HK-2 (cell line): ENCODE measurements around the gene CEP57.
"Not testable (repeated sequence)": the region's sequence is repeated elsewhere in the genome, so short reads cannot be mapped to it uniquely, and the experiment has no call there.

Experiments
- DNase-seq: peaks from one replicate; pipeline ENCODE4 v3.0.0-alpha.2; 2018; ENCODE audit not compliant: unreplicated experiment

Gene CEP57

DNA sequence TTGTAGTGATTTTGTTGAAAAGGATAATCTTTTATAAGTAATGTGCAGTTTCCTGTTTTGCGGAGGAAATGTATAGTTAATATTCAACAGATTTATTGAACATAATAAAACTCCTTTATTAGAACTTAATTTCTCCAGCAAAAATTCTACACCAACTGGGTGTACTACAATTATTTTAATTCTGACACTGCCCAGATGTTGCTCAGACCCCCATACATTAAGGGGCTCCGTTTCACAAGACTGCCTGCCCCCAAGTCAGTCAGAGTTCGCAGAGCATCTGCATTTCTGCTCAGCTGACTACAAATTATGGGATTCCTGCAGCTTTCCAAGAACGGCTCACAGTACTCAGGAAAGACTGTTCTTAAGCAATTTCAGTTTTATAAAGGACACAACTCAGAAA is 6.2 kb downstream of the CEP57 start:
- no peak for DNase-seq

GRCh38 chr11:95799546-95799945 is 9.2 kb downstream of the CEP57 start:
- no peak for DNase-seq

GRCh38 chr11:95800438-95800837 is 10.1 kb downstream of the CEP57 start:
- DNase-seq: no peak

- DNase-seq: no peak
These were observed 12.5 kb downstream of the CEP57 start for GRCh38 chr11:95802806-95803205.

- no peak for DNase-seq
These were observed 13.7 kb downstream of the CEP57 start for GRCh38 chr11:95803973-95804372.

- no peak for DNase-seq
These were observed 15.6 kb downstream of the CEP57 start for GRCh38 chr11:95805869-95806268.

- DNase-seq: not testable (repeated sequence)
These were observed 16.2 kb downstream of the CEP57 start for GRCh38 chr11:95806464-95806863.

DNA sequence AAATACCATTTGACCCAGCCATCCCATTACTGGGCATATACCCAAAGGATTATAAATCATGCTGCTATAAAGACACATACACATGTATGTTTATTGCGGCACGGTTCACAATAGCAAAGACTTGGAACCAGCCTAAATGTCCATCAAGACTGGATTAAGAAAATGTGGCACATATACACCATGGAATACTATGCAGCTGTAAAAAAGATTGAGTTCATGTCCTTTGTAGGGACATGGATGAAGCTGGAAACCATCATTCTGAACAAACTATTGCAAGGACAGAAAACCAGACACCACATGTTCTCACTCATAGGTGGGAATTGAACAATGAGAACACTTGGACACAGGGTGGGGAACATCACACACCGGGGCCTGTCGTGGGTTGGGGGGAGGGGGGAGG is 20.8 kb downstream of the CEP57 start:
- DNase-seq: not testable (repeated sequence)

DNA sequence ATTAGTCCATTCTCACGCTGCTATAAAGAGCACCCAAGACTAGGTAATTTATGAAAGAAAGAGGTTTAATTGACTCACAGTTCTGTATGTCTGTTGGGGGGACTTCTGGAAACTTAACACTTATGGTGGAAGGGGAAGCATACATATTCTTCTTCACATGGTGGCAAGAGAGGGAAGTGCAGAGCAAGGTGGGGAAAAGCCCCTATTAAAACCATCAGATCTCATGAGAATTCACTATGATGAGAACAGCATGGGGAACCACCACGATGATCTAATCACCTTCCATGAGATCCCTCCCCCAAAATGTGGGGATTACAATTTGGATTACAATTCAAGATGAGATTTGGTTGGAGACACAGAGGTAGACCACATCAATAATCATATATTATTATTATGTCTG is 25.7 kb downstream of the CEP57 start:
- no peak for DNase-seq

DNA sequence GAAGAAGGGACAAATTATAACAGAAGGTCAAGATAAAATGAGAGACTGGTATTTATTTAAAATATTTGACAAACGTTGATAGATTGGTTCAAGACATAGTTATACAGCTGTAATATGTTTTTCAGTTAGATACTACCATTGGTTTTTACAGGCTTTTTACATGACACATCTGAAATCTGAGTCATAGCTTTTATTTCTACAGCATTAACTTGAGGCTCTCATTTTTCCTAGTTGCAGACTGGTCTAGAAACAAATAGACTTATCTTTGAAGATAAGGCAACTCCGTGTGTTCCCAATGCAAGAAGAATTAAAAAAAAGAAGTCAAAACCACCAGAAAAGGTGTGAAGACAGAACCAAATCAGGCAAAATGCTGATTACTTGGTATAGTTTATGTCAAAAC is 31.3 kb downstream of the CEP57 start:
- no peak for DNase-seq

DNA sequence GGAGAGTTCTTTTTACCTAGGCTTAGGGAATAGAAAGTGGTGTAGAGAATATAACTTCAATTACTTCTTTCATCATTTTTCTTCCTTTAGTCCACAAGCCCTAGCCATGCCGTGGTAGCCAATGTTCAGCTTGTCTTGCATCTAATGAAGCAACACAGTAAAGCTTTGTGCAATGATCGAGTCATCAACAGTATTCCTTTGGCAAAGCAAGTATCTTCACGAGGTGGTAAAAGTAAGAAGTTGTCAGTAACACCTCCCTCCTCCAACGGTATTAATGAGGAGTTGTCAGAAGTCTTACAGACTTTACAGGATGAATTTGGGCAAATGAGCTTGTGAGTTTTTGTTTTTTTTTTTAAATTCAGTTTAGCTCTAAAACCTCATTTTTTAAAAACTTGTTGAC is 37.4 kb downstream of the CEP57 start:
- no peak for DNase-seq

DNA sequence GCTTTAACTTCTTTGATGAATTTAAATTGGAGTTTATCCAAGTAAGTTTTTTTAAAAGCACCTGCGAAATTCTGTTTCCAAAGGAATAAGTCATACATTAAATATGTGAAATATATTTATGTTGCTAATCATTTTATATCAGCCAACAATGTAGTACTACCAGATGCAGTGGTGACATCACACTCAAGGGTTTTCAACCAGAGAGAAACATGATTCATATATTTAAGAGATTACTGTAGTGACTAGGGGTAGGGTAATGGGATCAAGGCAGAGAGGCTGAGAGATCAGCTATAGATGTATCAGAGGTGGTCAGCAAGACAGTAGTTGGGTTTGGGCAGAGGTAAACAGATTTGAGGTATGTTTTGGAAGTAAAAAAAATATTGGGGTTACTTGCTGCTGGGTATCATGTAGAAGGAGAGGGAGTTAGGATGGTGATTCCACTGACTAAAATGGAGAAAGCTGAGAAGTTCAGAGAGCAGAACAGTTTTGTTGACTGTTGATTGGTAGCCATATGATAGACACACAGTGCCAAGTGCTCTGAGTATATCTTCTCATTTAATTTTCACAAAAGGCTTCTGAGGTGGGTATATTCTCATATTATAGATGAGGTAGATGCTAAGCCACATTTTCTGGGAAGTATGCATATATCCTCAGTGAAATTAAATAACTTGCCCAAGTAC is 39.4 kb downstream of the CEP57 start:
- no peak for DNase-seq

DNA sequence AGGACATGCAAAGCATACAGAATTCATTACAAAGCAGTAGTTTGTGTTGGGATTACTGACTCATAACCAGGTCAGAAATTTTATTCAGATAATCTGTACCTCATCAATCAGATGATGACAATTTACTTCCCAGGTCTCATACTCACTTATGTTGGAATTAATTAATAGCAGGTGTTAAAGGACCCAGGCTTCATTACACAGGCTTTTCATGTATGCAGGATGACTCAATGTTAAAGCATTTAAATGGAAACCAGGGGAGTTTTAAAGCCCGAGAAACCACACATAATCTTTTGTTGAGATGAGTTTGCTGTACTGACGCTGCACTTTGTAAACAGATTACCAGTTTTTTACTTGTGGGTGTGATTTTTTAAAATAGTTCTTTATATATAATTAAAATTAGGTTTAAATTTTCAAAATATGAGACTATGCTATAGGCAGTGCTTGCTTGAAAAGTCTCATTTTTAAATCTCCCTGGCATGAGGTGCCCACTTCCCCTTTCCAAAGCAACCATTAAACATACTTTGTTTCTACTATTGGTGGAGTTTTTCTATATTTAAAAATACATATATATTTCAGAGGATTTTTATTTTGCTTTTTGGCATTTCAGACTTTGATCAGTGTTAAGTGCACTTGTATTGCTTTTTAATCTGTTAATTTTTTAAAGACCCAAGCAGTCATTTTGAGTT is 41.0 kb downstream of the CEP57 start:
- DNase-seq: no peak

DNA sequence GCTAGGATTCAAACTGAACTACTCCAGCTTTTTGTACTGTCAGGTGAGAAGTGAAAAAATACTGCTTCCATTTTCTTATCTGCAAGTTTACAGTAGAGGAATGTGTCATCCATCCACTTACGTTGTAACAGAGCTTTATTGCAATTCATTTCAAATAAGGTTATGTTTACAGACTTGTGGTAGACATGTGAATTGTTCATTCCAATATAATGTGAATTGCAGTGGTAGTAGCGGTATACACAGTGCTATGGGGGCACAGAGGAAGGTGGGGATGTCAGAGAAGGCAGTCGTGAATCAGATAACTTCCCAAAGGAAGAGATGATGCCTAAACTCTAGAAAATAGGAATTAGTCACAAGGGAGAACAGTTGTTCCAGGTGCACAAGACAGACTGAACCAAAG is 42.5 kb downstream of the CEP57 start:
- no peak for DNase-seq

- no peak for DNase-seq
These were observed 43.1 kb downstream of the CEP57 start for GRCh38 chr11:95833378-95833777.

- DNase-seq: no peak
These were observed 45.1 kb downstream of the CEP57 start for GRCh38 chr11:95835351-95835750.

DNA sequence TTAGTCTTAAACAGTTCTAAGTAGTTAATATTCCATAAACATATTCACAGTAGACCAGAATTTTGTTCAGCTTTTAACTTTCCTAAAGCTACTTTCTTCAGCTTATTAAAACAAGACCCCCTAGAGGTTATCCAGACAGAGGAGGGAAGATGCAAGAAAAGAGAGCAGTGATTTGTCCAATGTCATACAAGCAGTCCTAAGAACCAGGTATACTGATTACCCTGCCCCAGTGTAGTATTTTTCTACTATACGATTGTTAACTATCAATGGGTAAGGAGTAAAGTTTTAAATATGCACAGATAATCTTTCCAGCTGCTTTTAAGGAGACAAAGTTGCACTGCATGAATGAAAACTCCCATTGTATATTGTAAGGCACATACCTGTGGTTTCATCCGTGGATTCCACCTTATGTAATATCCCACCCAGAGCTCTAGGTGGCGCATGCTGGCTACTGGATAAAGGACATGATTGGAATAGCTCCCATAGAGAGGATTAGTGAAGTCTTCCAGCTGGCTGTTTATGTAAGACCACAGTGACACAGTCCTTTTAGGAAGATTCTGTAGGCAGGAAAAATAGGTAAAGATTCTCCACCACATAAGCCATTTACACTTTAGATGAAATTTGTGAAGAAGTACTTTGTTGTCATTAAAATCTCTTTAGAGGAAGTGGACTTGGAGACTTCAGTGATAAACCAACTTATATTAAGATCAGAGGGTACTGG is 45.6 kb downstream of the CEP57 start:
- peak; percentile 58 for DNase-seq

GRCh38 chr11:95845167-95845566 is 54.9 kb downstream of the CEP57 start:
- DNase-seq: no peak

DNA sequence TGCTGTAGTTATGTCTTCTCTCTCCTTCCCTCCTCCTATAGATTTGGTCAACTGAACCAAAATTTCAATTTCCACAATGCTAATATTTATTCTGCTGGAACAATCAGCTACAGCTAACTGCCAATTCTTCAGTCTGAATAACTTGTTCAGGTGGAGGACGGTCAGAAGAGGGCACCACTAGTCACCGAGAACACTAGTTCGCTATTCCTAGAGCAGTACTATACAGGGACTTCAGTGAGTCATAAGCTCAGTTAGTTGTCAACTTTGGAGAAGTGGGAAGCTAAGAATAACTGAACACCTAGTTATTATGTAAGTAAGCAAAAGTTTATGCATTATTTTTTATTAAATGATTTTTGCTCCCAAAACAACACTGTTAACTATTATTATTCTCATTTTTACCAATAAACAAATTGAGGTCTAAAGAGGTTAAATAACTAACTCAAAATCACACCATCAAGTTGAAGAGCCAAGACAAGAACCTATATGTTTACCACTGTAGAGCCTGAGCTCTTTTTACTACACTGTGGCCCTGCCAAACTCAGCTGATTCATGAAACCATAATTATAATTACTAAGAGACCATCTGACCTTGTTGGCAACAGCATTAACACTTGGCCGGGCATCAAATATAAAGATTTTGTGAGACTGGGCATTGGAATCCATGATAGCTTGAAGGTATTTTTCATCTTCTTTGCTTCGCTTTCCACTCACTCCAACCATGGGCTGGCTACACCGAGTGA is 59.0 kb downstream of the CEP57 start:
- peak; percentile 24 for DNase-seq

GRCh38 chr11:95850137-95850536 is 59.8 kb downstream of the CEP57 start:
- no peak for DNase-seq

DNA sequence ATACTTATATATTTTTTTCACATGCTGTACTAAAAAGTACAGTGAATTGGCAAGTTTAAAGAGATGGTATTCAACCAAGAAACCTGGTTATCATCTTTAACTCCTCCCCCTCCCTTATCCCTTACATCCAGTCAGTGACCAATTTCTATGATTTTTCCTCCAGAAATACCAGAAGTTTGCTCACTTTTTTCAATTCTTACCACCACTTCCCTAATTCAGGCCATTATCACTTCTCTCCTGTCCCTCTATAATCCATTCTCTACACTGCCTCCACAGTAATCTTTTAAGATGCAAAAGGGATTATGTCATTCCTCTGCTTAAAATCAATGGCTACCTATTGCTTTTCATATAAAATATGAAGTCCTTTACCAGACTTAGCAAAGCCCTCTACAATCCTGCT is 62.8 kb downstream of the CEP57 start:
- DNase-seq: no peak

GRCh38 chr11:95853862-95854261 is 63.6 kb downstream of the CEP57 start:
- DNase-seq: no peak
